Measurements from ENCODE around the gene PEAK3. TPM values are rescaled to one million over a fixed set of nuclear protein-coding genes. Genes with fewer than 3 reads are reported as not detected.

Gene PEAK3
- total RNA-seq, 3 donors from 2014 or later: 1.8 TPM; not detected in 2

DNA sequence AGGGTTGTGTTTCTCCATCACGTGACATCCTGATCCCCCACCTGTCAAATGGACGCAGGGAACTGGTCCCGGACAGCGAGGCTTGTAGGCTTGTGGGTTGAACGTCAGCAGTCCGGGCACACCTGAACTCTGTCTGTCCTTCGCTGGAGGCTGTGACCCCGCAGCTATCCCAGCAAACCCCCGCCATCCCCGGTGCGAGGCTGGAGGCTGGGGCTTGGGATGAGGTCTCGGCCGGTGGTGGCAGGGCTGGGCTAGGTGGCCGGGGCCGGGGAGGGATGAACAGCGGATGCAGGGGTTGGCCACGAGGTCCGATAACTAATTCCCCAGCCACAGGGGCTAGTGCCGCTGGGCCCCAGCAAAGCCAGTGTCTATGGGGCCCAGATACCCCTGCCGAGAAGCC is 37.6 kb upstream of the PEAK3 start:
- Histone ChIP-seq H3K4me3 (no peak overlapping the region), H3K27me3 (no peaks in the 10 kb centered on the region), H3K36me3 (no peaks in the 10 kb centered on the region), H3K9me3 (peaks cover 12 to 15% of the 10 kb centered on the region in 2 donors), H3K4me1 (no peaks in the 10 kb centered on the region), H3K27ac (no peak overlapping the region)
- no peak for DNase-seq (ENCODE audit: low spot score in 2 of 2)
- intact Hi-C loops (cut with DNase I; ENCODE audit: low total_unique reads): no loop called here
- TF ChIP-seq CTCF (IDR thresholded peaks at IDR 0.05): no peak
- TF ChIP-seq POLR2A (IDR thresholded peaks at IDR 0.05): no peak
- no peak for TF ChIP-seq POLR2AphosphoS5 (IDR thresholded peaks at IDR 0.05)

DNA sequence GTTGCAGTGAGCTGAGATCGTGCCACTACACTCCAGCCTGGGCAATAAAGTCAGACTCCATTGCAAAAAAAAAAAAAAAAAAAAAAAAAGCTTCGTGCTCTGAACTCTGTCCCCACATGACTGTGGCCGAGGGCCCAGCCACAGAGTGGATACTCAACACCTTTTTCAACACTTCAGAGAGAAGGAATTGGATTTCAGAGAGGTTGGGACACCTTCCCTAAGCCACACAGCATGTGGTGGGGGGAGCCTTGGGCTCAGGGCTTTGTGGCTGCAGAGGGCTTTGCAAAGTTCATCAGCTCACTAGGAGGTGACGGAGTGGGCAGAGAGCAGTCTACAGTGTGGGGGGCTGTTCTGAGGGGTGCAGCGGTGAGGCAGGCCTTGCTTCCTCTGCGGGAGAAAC is 36.9 kb upstream of the PEAK3 start:
- intact Hi-C loops (cut with DNase I; ENCODE audit: low total_unique reads): no loop called here
- H3K36me3 ChIP-seq: no peaks in the 10 kb centered on the region
- no peak for TF ChIP-seq POLR2AphosphoS5 (IDR thresholded peaks at IDR 0.05)
- TF ChIP-seq POLR2A (IDR thresholded peaks at IDR 0.05): no peak
- no peak for TF ChIP-seq CTCF (IDR thresholded peaks at IDR 0.05)

DNA sequence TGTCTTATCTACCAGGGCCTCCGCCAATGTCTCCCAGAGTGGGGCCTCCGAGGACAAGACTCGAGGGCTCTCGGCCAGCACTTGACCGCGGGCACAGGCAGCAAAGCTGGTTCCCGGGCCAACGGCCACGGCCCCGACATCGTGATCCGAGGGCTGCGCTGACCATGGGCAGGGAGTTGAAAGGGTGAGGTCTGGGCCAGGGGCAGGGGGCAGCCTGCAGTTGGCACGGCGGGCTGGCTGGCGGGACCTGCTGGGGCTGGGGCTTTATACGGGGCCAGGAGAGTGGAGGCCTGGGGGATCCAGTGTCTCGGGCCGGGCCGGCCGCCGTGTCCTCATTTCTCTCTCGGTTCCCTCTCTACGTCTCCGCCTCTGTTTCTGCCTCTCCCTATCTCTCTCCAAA is 35.8 kb upstream of the PEAK3 start:
- H3K4me1 ChIP-seq: no peaks in the 10 kb centered on the region
- no peak overlapping the region for H3K27ac ChIP-seq
- TF ChIP-seq POLR2AphosphoS5 (IDR thresholded peaks at IDR 0.05) (no peak), POLR2A (IDR thresholded peaks at IDR 0.05) (no peak), CTCF (IDR thresholded peaks at IDR 0.05) (no peak)
- peaks cover 14 to 19% of the 10 kb centered on the region in 2 donors for H3K9me3 ChIP-seq
- no peak for DNase-seq (ENCODE audit: low spot score in 2 of 2)
- H3K4me3 ChIP-seq: no peak overlapping the region
- intact Hi-C loops (cut with DNase I; ENCODE audit: low total_unique reads): no loop called here
- H3K36me3 ChIP-seq: no peaks in the 10 kb centered on the region
- H3K27me3 ChIP-seq: peaks cover 5 to 9% of the 10 kb centered on the region in 2 donors

More for the DNA sequence above, 36.9 kb upstream of the PEAK3 start:
- Histone ChIP-seq H3K4me1 (no peaks in the 10 kb centered on the region), H3K27me3 (no peaks in the 10 kb centered on the region), H3K9me3 (peaks cover 14 to 19% of the 10 kb centered on the region in 2 donors), H3K27ac (no peak overlapping the region), H3K4me3 (no peak overlapping the region)
- DNase-seq (ENCODE audit: low spot score in 2 of 2): no peak

- no peak for DNase-seq (ENCODE audit: low spot score in 2 of 2)
Observed at GRCh38 chr19:2317300-2317699, 35.3 kb upstream of the PEAK3 start.

More at GRCh38 chr19:2317300-2317699, 35.3 kb upstream of the PEAK3 start:
- H3K4me1 ChIP-seq: no peaks in the 10 kb centered on the region
- intact Hi-C loops (cut with DNase I; ENCODE audit: low total_unique reads): no loop called here
- H3K27ac ChIP-seq: no peak overlapping the region
- no peak overlapping the region for H3K4me3 ChIP-seq
- no peak for TF ChIP-seq CTCF (IDR thresholded peaks at IDR 0.05)
- TF ChIP-seq POLR2A (IDR thresholded peaks at IDR 0.05): no peak
- no peak for TF ChIP-seq POLR2AphosphoS5 (IDR thresholded peaks at IDR 0.05)
- peaks cover 14 to 19% of the 10 kb centered on the region in 2 donors for H3K9me3 ChIP-seq
- H3K27me3 ChIP-seq: peaks cover 9 to 13% of the 10 kb centered on the region in 2 donors
- H3K36me3 ChIP-seq: no peaks in the 10 kb centered on the region

Data from breast epithelium (tissue), 4 donors.